ENCODE results near the gene SLC38A2. TPM values are rescaled to one million over a fixed set of nuclear protein-coding genes. Genes with fewer than 3 reads are reported as not detected.
A peak's percentile ranks its signal among the peaks of the same experiment; 100 is the strongest.

SLC38A2 gene
- total RNA-seq, 1 experiment from 2014 or later, result 257 TPM

GRCh38 chr12:46368684-46369083 is 3.9 kb downstream of the SLC38A2 start:
- DNase-seq (ENCODE audit: low read depth, low spot score), result no peak
- in situ Hi-C loops (cut with HindIII; ENCODE audit: low pct_unique_long_range_greater_than_20kb, low sequenced_read_pairs), result loop anchor here (25.0 kb wide), 1 partner anchor 269 kb away; no protein-coding TSS in a partner anchor

GRCh38 chr12:46368138-46368537 is 4.4 kb downstream of the SLC38A2 start:
- in situ Hi-C loops (cut with HindIII; ENCODE audit: low pct_unique_long_range_greater_than_20kb, low sequenced_read_pairs), result loop anchor here (25.0 kb wide), 1 partner anchor 269 kb away; no protein-coding TSS in a partner anchor
- DNase-seq (ENCODE audit: low read depth, low spot score), result no peak

- DNase-seq (ENCODE audit: low read depth, low spot score), result no peak
- in situ Hi-C loops (cut with HindIII; ENCODE audit: low pct_unique_long_range_greater_than_20kb, low sequenced_read_pairs), result loop anchor here (25.0 kb wide), 1 partner anchor 270 kb away; no protein-coding TSS in a partner anchor
These were observed 5.1 kb downstream of the SLC38A2 start for GRCh38 chr12:46367351-46368029.

- in situ Hi-C loops (cut with HindIII; ENCODE audit: low pct_unique_long_range_greater_than_20kb, low sequenced_read_pairs), result loop anchor here (25.0 kb wide), 1 partner anchor 271 kb away; no protein-coding TSS in a partner anchor
These were observed 5.8 kb downstream of the SLC38A2 start for GRCh38 chr12:46366771-46367170.

GRCh38 chr12:46365951-46366379 is 6.6 kb downstream of the SLC38A2 start:
- DNase-seq (ENCODE audit: low read depth, low spot score), result no peak
- in situ Hi-C loops (cut with HindIII; ENCODE audit: low pct_unique_long_range_greater_than_20kb, low sequenced_read_pairs), result loop anchor here (25.0 kb wide), 1 partner anchor 271 kb away; no protein-coding TSS in a partner anchor

More at GRCh38 chr12:46366771-46367170, 5.8 kb downstream of the SLC38A2 start:
- no peak for DNase-seq (ENCODE audit: low read depth, low spot score)

- peak; percentile 95 for DNase-seq (ENCODE audit: low read depth, low spot score)
- in situ Hi-C loops (cut with HindIII; ENCODE audit: low pct_unique_long_range_greater_than_20kb, low sequenced_read_pairs), result loop anchor here (25.0 kb wide), 1 partner anchor 272 kb away; no protein-coding TSS in a partner anchor
These were observed 7.6 kb downstream of the SLC38A2 start for GRCh38 chr12:46364777-46365580.

- in situ Hi-C loops (cut with HindIII; ENCODE audit: low pct_unique_long_range_greater_than_20kb, low sequenced_read_pairs), result loop anchor here (25.0 kb wide), 1 partner anchor 273 kb away; no protein-coding TSS in a partner anchor
- no peak for DNase-seq (ENCODE audit: low read depth, low spot score)
These were observed 8.3 kb downstream of the SLC38A2 start for GRCh38 chr12:46364300-46364696.

- in situ Hi-C loops (cut with HindIII; ENCODE audit: low pct_unique_long_range_greater_than_20kb, low sequenced_read_pairs), result loop anchor here (25.0 kb wide), 1 partner anchor 274 kb away; no protein-coding TSS in a partner anchor
- DNase-seq (ENCODE audit: low read depth, low spot score), result no peak
These were observed 8.8 kb downstream of the SLC38A2 start for GRCh38 chr12:46363582-46364299.

GRCh38 chr12:46362895-46363581 is 9.5 kb downstream of the SLC38A2 start:
- in situ Hi-C loops (cut with HindIII; ENCODE audit: low pct_unique_long_range_greater_than_20kb, low sequenced_read_pairs), result loop anchor here (25.0 kb wide), 1 partner anchor 274 kb away; no protein-coding TSS in a partner anchor
- DNase-seq (ENCODE audit: low read depth, low spot score), result no peak

GRCh38 chr12:46361667-46362034 is 10.9 kb downstream of the SLC38A2 start:
- DNase-seq (ENCODE audit: low read depth, low spot score), result no peak
- in situ Hi-C loops (cut with HindIII; ENCODE audit: low pct_unique_long_range_greater_than_20kb, low sequenced_read_pairs), result loop anchor here (25.0 kb wide), 1 partner anchor 276 kb away; no protein-coding TSS in a partner anchor

GRCh38 chr12:46360908-46361666 is 11.5 kb downstream of the SLC38A2 start:
- DNase-seq (ENCODE audit: low read depth, low spot score), result no peak
- in situ Hi-C loops (cut with HindIII; ENCODE audit: low pct_unique_long_range_greater_than_20kb, low sequenced_read_pairs), result loop anchor here (25.0 kb wide), 1 partner anchor 276 kb away; no protein-coding TSS in a partner anchor

GRCh38 chr12:46360370-46360769 is 12.2 kb downstream of the SLC38A2 start:
- no peak for DNase-seq (ENCODE audit: low read depth, low spot score)
- in situ Hi-C loops (cut with HindIII; ENCODE audit: low pct_unique_long_range_greater_than_20kb, low sequenced_read_pairs), result loop anchor here (25.0 kb wide), 1 partner anchor 277 kb away; no protein-coding TSS in a partner anchor

GRCh38 chr12:46359667-46360280 is 12.8 kb downstream of the SLC38A2 start:
- in situ Hi-C loops (cut with HindIII; ENCODE audit: low pct_unique_long_range_greater_than_20kb, low sequenced_read_pairs), result loop anchor here (25.0 kb wide), 1 partner anchor 278 kb away; no protein-coding TSS in a partner anchor

GRCh38 chr12:46358791-46359666 is 13.5 kb downstream of the SLC38A2 start:
- in situ Hi-C loops (cut with HindIII; ENCODE audit: low pct_unique_long_range_greater_than_20kb, low sequenced_read_pairs), result loop anchor here (25.0 kb wide), 1 partner anchor 278 kb away; no protein-coding TSS in a partner anchor
- DNase-seq (ENCODE audit: low read depth, low spot score), result no peak

More at GRCh38 chr12:46359667-46360280, 12.8 kb downstream of the SLC38A2 start:
- no peak for DNase-seq (ENCODE audit: low read depth, low spot score)

- in situ Hi-C loops (cut with HindIII; ENCODE audit: low pct_unique_long_range_greater_than_20kb, low sequenced_read_pairs), result loop anchor here (25.0 kb wide), 1 partner anchor 279 kb away; no protein-coding TSS in a partner anchor
- no peak for DNase-seq (ENCODE audit: low read depth, low spot score)
These were observed 14.3 kb downstream of the SLC38A2 start for GRCh38 chr12:46358325-46358700.

Measured in SK-MEL-5 (cell line).